ENCODE measurements around the gene NAGK.
"Not testable (repeated sequence)": the region's sequence is repeated elsewhere in the genome, so short reads cannot be mapped to it uniquely, and the experiment has no call there.

NAGK gene
- 41.9 to 69.9 reads per million in 2 experiments for total RNA-seq

DNA sequence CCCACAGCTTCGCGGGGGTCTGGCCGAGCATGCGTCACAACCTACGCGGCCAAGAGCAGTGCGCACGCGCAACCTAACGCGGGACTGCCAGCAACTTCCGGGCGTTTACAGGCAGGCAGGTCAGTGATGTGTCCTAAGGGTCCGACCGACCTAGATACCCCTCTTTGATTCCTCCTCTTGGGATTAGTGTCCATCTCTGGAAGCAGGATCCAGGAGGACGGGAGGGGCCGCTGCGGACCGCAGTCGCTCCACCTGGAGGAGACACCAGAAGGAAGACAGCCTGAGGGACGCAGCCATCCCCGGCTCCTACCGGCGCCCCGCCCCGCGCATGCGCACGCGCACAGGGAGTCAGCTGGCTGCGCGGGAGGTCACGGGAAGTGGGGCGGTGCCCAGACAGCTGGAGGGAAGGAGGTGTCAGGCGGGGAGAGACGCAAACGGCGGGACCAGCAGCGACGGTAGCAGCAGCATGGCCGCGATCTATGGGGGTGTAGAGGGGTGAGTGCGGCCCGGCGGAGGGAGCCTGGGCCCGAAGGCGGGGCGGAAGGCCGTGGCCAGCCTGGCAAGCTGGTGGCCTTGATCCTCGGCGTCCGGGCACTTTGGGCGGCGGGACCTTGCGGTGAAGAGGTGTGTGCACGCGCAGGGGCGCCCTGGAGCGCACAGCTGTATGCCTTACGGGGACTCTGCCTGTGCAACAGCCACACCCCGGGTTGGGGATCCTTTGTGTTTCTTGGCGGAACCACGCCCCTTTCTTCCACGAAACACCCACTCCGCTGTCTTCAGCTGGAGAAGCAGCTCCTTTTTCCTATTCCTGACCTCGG is at the start of gene NAGK:
NAGK (plus strand) TSS at position 431 of the 818 bp plus-strand sequence; CDS start at position 467, 36 bp downstream.
- peak; percentile 97 for DNase-seq (ENCODE audit: low read depth)

DNA sequence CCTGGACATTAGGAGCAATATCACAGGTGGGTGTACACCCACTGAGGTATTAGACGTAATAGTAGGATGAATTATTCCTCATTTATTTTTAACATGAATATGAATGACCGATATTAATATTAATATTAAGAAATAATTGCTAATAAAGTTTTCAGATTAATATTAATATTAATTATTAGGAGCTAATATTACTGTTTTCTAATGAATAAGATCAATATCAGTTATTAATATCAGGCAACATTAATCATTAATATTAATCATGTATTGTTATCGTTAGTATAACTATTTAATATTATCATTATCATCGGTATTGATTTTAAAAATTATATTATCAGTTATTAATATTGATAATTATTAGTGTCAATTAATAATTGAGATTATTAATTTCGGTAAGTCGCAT is 48.5 kb upstream of the NAGK start:
- DNase-seq (ENCODE audit: low read depth), result not testable (repeated sequence)

DNA sequence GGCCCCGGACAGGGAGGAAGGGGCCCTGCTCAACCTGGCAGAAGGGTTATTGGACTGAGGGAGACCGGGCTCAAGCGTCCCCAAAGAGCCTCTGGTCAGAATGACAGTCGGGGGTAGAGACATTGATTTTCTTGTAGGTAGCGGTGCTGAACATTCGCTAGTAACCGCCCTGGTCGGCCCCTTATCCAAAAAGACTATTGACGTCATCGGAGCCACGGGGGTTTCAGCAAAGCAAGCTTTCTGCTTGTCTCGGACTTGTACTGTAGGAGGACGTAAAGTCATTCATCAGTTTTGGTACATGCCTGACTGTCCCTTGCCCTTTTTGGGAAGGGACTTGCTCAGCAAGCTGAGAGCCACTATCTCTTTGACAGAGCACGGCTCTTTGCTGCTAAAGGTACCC is 47.1 kb upstream of the NAGK start:
- DNase-seq (ENCODE audit: low read depth), result not testable (repeated sequence)

DNA sequence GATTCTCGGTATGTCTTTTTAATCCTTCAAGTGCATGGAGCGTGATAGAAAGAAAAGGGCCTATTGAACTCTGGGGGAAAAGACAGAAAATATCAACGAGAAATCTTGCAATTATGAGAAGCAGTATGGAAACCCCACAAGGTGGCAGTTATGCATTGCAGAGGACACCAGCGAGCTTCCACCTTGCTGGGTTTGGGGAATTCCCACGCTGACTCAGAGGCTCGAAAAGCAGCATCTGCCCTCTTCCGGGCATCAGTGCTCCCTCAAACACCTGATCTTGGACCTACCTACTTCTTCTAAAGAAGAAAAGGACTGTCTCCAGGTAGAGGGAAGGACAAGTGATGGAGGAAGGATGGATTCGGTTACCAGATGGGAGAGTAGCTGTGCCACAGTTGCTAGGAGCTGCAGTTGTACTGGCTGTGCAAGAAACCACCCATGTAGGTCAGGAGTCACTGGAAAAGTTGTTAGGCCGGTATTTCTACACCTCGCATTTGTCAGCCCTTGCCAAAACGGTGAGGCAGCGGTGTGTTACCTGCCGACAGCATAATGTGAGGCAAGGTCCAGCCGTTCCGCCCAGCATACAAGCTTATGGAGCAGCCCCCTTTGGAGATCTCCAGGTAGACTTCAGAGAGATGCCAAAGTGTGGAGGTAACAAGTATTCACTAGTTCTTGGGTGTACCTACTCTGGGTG is 44.8 kb upstream of the NAGK start:
- DNase-seq (ENCODE audit: low read depth), result peak; percentile 48

DNA sequence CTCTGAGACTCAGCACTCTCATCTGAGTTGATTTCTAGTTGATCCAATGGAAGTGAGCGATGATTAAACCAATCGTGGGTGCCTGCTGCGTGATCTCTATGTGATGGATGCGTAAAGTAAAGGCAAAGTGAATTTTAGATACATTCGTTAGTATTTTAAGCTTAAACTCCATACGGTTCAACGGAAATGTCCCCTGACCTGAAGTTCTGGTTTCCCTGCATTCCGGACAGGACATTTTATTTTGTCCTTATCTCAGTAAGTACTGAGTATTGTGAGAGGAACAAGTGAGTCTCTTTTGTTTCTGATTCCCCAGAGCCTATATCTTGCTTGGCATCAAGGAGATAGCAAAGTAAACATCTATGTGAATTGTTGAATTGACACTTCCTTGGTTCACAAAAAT is 32.2 kb upstream of the NAGK start:
- DNase-seq (ENCODE audit: low read depth), result not testable (repeated sequence)

DNA sequence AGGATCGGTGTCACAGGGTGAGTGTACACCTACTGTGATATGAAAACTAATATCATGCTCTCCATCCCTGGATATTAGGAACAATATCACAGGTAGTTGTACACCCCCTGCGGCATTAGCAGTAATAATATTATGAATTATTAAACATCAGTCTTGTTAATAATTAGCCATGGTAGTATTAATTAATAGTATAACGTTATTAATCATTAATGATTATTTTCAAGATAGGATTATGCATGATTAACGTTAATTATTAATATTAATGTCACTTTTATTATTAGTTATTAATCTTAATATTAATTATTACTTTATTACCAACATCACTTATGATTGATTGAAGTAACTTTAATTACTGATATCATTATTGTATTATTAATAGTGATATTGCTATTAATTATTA is 26.2 kb upstream of the NAGK start:
- no peak for DNase-seq (ENCODE audit: low read depth)

DNA sequence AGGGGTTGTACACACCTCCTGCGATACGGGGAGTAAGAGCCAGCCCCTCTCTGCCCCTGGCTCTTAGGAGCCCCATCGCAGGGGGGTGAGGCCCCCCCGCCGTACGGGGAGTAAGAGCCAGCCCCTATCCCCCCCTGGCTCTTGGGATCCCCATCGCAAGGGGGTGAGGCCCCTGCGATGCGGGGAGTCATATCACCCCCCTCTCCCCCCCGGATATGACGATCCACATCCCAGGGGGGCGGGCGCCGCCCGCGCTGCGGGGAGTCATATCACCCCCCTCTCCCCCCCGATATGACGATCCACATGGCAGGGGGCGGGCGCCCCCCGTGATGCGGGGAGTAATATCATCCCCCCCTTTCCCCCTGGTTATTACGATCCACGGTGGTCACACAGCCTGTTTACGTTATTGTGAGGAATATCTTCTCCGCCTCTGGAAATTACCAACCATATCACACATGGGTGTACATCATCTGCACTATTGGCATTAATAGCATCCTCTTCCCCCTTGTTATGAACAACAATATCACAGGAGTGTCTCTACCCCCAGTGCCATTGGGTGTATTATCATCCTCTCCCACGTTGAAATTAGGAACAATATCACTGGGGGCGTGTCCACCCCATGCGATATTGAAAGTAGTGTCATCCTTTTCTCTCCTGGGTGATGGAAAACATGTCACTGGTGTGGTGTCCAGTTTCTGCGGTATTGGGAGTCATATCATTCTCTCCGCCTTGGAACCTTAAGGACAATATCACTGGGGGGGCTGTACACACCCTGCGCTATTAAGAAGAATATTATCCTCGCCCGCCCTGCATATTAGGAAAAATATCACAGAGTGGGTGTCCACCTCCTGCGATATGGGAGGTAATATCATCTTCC is 24.7 kb upstream of the NAGK start:
- no peak for DNase-seq (ENCODE audit: low read depth)

DNA sequence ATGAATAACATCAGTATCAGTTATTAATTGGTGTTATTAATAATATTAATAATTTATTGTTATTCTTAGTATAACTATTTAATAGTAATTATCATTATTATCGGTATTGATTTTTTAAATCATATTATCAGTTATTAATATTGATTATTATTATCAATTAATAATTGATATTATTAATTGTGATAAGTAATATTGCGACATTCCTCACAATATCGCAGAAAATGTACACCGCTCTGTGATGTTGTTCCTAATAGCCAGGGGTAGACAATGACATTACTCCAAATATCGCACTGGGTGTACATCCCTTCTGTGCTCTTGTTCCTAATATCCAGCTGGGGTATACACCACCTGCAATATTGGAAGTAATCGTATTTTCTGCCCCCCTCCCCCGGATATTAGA is 23.3 kb upstream of the NAGK start:
- DNase-seq (ENCODE audit: low read depth), result no peak

DNA sequence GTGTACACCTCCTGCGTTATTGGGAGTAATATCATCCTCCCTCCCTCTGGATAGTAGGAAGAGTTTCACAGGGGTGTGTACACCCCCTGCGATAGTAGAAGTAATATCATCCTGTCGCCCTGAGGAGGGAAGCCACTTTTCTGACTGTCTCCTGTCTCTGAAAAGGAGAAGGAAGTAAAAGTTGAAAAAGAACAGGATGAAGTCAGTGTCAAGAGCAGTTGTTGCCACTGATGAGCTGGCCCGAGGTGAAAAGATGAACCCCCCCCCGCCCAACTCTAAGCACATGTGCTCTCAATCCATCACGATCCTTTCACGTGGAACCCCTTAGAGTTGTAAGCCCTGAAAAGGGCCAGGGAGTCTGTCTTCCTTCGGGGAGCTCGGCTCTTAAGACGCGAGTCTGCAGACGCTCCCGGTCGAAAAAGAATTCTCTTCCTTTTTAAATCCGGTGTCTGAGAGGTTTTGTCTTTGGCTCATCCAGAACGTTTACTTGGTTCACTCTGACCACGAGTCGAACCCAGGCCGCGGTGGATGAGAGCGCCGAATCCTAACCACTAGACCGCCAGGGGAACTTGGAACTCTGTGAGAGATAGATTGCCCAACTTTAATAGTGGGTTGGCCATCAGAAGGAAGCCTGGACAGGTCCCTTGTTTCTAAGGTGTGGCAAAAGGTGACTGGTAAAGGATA is 22.4 kb upstream of the NAGK start:
- DNase-seq (ENCODE audit: low read depth), result no peak

DNA sequence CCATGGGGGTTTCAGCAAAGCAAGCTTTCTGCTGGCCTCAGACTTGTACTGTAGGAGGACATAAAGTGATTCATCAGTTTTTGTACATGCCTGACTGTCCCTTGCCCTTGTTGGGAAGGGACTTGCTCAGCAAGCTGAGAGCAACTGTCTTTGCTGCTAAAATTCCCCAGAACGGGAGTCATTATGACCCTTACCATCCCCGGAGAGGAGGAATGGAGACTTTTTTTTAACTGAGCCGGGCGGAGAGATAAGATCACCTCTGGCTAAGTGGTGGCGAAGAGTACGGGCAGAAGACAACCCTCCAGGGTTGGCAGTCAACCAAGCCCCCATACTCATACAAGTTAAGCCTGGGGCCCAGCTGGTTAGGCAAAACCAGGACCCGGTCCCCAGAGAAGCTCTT is 20.4 kb upstream of the NAGK start:
- no peak for DNase-seq (ENCODE audit: low read depth)

DNA sequence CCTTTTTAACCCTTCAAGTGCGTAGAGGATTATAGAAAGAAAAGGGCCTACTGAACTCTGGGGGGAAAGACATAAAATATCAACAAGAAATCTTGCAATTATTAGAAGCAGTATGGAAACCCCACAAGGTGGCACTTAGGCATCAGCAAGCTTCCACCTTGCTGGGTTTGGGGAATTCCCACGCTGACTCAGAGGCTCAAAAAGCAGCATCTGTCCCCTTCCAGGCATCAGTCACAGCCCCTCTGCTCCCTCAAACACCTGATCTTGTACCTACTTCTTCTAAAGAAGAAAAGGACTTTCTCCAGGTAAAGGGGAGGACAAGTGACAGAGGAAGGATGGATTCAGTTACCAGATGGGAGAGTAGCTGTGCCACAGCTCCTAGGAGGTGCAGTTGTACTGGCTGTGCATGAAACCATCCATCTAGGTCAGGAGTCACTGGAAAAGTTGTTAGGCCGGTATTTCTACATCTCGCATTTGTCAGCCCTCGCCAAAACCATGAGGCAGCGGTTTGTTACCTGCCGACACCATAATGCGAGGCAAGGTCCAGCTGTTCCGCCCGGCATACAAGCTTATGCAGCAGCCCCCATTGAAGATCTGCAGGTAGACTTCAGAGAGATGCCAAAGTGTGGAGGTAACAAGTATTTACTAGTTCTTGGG is 18.6 kb upstream of the NAGK start:
- peak; percentile 15 for DNase-seq (ENCODE audit: low read depth)

DNA sequence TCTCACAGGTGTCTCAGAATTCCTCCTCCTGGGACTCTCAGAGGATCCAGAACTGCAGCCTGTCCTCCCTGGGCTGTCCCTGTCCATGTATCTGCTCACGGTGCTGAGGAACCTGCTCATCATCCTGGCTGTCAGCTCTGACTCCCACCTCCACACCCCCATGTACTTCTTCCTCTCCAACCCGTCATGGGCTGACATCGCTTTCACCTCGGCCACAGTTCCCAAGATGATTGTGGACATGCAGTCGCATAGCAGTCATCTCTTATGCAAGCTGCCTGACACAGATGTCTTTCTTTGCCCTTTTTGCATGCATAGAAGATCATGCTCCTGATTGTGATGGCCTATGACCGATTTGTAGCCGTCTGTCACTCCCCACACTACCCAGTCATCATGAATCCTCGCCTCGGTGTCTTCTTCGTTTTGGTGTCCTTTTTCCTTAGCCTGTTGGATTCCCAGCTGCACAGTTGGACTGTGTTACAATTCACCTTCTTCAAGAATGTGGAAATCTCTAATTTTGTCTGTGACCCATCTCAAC is 13.2 kb upstream of the NAGK start:
- DNase-seq (ENCODE audit: low read depth), result not testable (repeated sequence)

DNA sequence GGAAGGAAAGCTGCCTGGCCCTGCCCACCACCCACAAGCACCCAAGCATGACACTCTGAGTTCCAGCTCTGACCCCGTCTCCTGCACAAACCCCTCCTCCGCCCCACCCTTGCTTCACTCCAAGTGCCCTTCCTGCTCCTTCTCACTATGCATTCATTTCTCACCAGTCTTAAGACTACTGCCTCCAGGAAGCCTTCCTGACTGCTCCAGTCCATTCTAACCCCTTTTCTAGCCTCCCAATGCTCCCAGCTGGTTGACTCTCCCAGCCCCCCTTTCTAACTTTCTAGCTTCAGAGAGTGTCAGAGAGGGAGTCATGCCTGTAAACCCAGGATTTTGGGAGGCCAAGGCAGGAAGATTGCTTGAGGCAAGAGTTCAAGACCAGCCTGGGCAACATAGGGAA is 8.2 kb upstream of the NAGK start:
- no peak for DNase-seq (ENCODE audit: low read depth)

DNA sequence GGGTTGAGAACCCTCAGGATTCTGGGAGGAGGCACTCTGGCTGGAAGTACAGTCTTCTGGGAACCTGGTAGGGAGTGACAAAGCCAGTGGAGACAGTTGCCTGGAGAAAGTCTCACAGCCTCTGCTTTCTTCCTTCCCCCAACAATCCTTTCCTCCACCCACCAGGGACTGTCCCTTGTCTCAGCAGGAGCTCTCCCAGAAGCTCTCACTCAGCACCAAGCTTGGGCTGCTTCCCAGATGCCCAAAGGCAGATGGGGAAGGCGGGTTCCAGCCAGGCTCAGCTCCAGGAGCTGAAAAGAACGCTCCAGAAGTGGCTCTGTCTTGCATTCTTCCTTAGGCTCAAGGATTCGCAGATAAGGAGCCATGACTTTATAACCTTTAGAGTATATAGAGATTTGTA is 7.6 kb upstream of the NAGK start:
- no peak for DNase-seq (ENCODE audit: low read depth)

DNA sequence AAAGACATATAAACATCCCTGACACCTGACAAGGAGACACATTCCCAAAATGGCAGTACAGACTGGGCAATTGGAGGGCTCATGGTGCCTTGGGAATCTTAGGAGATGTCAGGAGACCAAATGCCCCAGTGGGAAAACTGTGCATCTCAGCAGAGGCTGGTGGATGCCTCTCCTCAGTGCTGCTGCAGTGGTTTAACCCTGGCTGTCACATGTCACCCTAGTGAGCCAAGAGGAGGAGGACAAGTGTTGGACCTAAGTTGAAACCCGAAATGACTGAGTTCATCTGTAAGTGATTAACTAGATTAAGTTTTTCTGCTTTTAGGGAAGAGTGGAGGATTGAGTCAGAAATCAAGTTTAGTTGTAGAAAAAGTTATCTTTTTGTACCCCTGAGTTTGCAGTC is 5.2 kb upstream of the NAGK start:
- no peak for DNase-seq (ENCODE audit: low read depth)

DNA sequence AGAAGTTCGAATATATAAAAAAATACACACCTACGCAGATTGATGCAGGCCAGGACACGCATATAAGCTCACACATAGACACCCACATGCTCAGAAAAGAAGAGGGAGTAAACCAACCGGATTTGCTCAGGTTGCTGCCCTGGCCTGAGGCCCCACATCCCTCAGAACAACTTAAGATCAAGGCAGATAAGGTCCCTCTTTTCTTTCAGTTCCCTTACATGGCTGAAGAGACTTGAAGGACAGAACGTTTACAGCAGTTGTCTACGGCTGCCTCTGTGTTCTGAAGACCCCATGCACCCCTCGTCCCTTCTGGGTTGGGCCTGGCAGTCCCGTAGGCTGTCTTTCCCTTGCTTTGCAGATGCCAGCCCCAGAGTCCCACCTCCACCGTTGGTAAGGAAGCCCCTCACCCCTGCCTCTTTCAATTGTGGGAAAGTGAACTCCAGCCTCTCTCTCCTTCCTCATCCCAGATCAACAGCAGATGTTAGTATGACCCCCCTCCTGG is 4.3 kb upstream of the NAGK start:
- no peak for DNase-seq (ENCODE audit: low read depth)

DNA sequence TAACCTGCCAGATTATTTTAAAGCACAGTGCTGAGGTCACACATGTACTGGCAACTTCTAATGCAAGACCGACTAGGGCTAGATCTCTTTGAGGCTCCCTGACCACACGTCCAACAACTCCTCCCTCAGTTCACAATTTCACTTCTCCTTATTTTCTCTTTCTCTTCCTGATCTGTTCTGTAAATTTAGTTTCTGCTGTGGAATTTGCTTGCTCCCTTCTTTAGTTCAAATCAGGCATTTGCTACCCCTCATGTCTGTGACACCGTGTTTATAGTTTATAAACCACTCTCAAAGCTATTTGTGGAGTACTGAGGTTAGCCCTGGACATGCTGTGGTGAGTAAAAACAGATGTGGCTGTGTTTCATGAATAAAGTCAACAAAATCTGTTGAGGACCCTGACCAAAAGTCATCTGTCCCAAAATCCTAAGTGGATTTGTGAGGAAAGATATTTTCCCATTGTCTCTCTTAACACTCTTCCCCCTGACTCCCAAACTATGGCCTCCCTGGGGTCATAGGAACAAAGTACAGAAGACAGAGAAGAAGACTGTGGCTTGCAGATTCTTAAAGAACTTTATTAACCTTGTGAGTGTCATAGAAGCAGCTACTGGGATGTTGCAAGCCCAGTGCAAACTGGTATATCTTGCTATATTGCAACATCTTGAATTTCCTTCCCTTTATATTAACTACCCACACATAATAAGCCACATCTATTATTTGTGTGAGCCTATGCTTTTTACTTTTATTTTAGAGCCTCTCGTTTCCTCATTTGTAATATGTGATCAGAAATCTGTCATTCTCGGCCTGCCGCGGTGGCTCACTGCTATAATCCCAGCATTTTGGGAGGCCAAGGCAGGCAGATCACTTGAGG is 3.5 kb upstream of the NAGK start:
- DNase-seq (ENCODE audit: low read depth), result no peak

DNA sequence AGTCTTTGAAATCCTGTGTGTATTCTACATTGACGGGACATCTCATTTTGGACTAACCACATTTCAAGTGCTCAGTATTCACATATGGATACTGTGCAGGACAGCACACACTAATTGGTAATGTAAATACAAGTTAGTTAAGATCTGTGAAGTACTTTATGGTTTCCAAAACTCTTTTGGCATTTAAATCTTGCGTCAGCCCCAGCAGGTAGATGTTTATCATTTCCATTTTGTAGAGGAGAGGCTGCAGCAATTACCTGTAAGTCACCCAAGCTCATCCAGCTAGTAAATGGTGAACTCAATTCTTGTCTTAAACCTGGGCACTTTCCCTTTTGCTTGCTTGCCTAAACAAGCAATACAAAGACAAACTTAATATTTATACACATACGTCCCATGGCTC is 1.6 kb upstream of the NAGK start:
- no peak for DNase-seq (ENCODE audit: low read depth)

DNA sequence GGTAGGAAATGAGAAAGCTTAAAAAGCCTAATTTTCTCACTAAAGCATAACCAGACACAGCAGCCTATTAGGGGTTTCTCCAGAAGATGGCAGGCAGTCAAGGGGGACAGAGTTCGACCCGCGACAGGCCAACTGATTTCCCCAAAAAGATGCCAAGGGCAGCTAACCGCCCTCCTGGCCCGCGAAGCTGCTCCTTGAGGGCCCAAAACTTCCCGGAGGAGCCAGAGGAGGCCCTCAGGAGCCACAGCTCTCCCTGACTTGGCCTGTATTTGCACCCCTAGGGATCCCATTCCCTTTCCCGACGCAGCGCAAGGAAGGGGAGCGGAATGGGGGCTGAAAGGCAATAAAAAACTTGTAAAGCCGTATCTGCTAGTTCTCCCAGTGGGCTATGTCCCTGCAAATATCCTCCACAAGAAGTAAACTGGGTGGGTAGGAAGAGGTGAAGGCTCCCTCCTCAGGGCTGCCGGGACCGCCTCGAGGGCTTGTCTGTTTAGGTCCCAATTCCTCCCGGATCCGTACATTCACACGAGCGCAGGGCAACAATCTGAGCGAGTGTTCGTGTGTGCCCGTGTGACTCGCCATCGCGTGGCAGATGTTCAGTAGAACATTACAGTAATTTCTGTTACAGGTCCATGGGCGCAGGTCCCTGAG is 756 bp upstream of the NAGK start:
- DNase-seq (ENCODE audit: low read depth), result no peak

Measured in T follicular helper cell (primary cell).